Tibial artery (tissue), 4 donors: ENCODE results near the gene MAST4.

Experiments used
- DNase-seq, 2 donors: peaks; one replicate each; pipeline ENCODE4 v3.0.0-alpha.2; 2019
- H3K27ac ChIP-seq, 2 donors: fragments of 200-600 bp; sonication (generic) in 1 of 2; 1 replicate in 1 of 2; 2 replicates in 1 of 2; pipeline ENCODE4 v1.5.1; 2018 to 2019; ENCODE audit warnings: mild to moderate bottlenecking in 1 of 2
- H3K27me3 ChIP-seq, 2 donors: fragments of 200-600 bp; sonication (generic) in 1 of 2; one replicate each; pipeline versions ENCODE4 v1.5.1 to v1.6.0; 2016 to 2019
- H3K36me3 ChIP-seq, 3 donors: fragments of 200-600 bp; sonication (generic) in 2 of 3; one replicate each; pipeline ENCODE4 v1.5.1; 2016 to 2019; ENCODE audit warnings: mild to moderate bottlenecking in 2 of 3
- H3K4me1 ChIP-seq, 4 donors: fragments of 200-600 bp; sonication (generic) in 2 of 4; 1 replicate in 3 of 4; 2 replicates in 1 of 4; pipeline ENCODE4 v1.5.1; 2016 to 2019
- H3K4me3 ChIP-seq, 2 donors: fragments of 200-600 bp; sonication (generic) in 1 of 2; 1 replicate in 1 of 2; 2 replicates in 1 of 2; pipeline ENCODE4 v1.5.1; 2018 to 2019; ENCODE audit warnings: mild to moderate bottlenecking in 2 of 2
- H3K9me3 ChIP-seq, 3 donors: fragments of 200-600 bp; sonication (generic) in 1 of 3; one replicate each; pipeline ENCODE4 v1.5.1; 2016 to 2019
- intact Hi-C: fragments of 100-400 bp; cut with DNase I; formaldehyde crosslinking; loops from one replicate; pipeline ENCODE4 v1.15.0; 2023; ENCODE audit warnings: low total_unique reads
- TF ChIP-seq, protein P1 (sequence below), 2 experiments: fragments of 200-600 bp in 1 of 2; fragments of 450-650 bp in 1 of 2; IDR thresholded peaks; one replicate each; pipeline ENCODE4 v1.5.1; 2017 to 2019; ENCODE audit warnings: antibody characterized with exemption in 2 of 2, mild to moderate bottlenecking in 1 of 2, moderate library complexity in 1 of 2

The MAST4 gene

DNA sequence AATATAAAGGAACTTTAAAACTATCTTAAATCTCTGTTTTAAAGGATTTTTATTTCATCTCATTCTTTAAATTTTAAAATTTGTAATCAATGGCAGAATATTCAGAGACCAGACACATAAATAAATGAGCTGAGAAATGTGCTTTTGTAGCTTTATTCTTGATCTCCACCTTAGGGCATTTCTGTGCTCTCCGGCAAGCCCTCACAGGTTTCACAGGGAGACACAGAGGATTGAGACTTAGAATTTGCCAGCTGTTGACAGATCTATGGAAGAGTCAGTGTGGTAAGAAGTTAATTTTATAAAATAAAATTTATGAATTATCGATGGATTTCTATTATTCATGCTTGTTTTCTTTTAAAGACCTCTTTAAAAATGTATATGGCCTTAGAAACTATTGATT lies 393.6 kb downstream of the MAST4 start:
- no peaks in the 10 kb centered on the region for H3K36me3 ChIP-seq
- H3K27me3 ChIP-seq, result no peaks in the 10 kb centered on the region
- intact Hi-C loops, result loop anchor here (10.0 kb wide), 1 partner anchor 215 kb away; no protein-coding TSS in a partner anchor
- H3K9me3 ChIP-seq, result no peaks in the 10 kb centered on the region
- H3K4me3 ChIP-seq, result no peak overlapping the region
- H3K27ac ChIP-seq, result no peak overlapping the region
- TF ChIP-seq, protein P1, sequence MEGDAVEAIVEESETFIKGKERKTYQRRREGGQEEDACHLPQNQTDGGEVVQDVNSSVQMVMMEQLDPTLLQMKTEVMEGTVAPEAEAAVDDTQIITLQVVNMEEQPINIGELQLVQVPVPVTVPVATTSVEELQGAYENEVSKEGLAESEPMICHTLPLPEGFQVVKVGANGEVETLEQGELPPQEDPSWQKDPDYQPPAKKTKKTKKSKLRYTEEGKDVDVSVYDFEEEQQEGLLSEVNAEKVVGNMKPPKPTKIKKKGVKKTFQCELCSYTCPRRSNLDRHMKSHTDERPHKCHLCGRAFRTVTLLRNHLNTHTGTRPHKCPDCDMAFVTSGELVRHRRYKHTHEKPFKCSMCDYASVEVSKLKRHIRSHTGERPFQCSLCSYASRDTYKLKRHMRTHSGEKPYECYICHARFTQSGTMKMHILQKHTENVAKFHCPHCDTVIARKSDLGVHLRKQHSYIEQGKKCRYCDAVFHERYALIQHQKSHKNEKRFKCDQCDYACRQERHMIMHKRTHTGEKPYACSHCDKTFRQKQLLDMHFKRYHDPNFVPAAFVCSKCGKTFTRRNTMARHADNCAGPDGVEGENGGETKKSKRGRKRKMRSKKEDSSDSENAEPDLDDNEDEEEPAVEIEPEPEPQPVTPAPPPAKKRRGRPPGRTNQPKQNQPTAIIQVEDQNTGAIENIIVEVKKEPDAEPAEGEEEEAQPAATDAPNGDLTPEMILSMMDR (IDR thresholded peaks at IDR 0.05), result no peak
- H3K4me1 ChIP-seq, result peaks cover 0 to 26% (median 3%) of the 10 kb centered on the region in 4 donors
- no peak for DNase-seq

DNA sequence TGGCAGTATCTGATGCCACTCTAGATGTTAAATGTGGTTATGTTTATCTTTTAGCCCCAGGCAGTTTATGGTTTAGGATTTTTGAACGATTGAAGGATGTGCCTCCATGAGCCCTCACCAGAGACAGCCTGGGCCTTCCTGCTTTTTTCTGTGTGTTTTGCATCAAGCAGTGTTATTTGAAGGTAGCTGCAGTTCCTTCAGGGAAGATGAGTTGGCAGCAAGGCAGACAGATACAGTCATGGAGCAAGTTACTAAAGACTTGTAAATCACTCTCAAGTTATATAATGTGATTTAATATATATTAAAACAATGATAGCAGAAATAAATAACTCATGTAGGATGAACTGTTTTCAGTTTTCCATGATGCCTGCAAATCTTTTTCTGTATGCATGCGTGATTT lies 395.6 kb downstream of the MAST4 start:
- TF ChIP-seq, protein P1 (IDR thresholded peaks at IDR 0.05), result no peak
- no peaks in the 10 kb centered on the region for H3K36me3 ChIP-seq
- no peak overlapping the region for H3K27ac ChIP-seq
- intact Hi-C loops, result no loop called here
- no peak for DNase-seq
- H3K4me1 ChIP-seq, result peaks cover 0 to 19% (median 0%) of the 10 kb centered on the region in 4 donors
- H3K4me3 ChIP-seq, result no peak overlapping the region
- H3K9me3 ChIP-seq, result no peaks in the 10 kb centered on the region
- H3K27me3 ChIP-seq, result no peaks in the 10 kb centered on the region

DNA sequence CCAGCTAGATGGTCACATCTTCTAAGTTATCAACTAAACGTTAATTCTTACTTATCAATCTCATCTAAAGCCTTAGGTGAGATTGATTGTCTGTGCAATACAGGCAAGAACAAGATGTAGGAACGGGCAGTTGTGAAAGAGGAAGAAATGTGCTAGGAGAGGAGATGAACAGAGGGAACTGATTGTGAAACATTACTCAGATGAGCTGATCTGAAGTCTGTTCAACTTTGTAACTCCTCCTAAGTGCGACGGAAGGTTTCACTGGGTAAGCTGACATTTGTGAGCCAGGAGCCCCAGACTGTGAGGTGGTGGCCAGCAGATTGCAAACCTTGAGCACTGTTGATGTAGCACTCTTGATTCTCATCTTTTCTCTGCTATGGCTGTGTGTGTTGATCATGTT lies 396.4 kb downstream of the MAST4 start:
- Histone ChIP-seq H3K4me3 (no peak overlapping the region), H3K9me3 (no peaks in the 10 kb centered on the region), H3K36me3 (no peaks in the 10 kb centered on the region), H3K4me1 (peaks cover 0 to 11% (median 0%) of the 10 kb centered on the region in 4 donors), H3K27ac (no peak overlapping the region), H3K27me3 (no peaks in the 10 kb centered on the region)
- intact Hi-C loops, result no loop called here
- no peak for DNase-seq
- TF ChIP-seq, protein P1 (IDR thresholded peaks at IDR 0.05), result no peak

DNA sequence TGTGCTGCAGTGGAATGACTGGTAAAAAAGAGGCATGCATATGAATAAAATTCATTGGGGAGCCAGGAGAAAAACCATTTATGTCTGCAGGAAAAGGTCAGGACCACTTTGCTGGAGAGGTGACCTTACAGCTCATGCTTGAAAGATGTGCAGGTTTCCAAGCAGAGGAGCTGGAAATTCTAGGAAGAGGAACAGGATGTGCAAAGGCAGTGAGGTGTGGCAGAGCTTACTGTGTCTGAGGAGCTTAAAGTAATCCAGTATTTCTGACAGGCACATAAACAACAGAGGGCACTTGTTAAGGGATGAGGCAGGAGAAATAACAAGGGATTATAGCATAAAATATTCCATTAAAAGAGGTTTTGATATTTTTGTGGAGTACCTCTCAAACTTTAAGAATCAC lies 397.3 kb downstream of the MAST4 start:
- H3K4me3 ChIP-seq, result no peak overlapping the region
- intact Hi-C loops, result no loop called here
- H3K27me3 ChIP-seq, result no peaks in the 10 kb centered on the region
- H3K9me3 ChIP-seq, result no peaks in the 10 kb centered on the region
- no peaks in the 10 kb centered on the region for H3K36me3 ChIP-seq
- no peak overlapping the region for H3K27ac ChIP-seq
- peaks cover 0 to 2% (median 0%) of the 10 kb centered on the region in 4 donors for H3K4me1 ChIP-seq
- DNase-seq, result no peak
- TF ChIP-seq, protein P1 (IDR thresholded peaks at IDR 0.05), result no peak

DNA sequence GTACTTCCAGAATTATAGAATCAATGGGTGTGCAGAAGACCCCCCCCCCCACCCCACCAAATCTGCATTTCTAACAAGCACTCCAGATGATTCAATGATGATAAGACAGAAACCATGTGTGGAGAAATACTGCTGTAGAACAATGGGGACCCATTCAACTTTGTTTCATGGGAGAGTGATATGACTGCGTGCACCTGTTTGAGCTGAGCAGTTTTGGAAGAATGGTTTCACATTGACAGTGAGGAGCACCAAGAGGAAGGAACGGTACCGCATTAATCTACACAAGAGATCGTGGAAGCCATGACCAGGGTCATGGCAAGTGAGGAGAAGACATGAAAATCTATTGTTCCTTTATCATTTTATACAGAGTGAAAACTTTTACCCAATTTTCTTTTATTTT lies 397.7 kb downstream of the MAST4 start:
- intact Hi-C loops, result no loop called here
- H3K4me3 ChIP-seq, result no peak overlapping the region
- TF ChIP-seq, protein P1 (IDR thresholded peaks at IDR 0.05), result no peak

DNA sequence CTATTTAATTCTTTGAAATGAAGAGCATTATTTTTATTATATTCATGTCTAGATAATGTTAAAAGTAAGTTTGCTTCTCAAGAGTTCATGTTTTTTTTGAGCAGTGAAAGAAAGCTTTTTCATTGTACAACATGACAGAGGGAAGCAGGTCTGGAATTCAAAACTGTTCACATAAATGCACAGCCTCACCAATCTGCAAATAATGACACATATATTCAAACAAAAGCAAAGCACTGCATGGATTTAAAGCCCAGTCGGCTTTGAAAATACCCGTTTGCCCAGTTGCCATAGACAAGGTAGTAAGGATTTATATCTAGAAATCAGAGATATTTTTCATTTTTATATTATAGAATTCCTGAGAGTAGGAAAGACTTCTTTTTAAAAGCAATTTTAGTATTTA lies 398.6 kb downstream of the MAST4 start:
- no peak overlapping the region for H3K4me3 ChIP-seq
- H3K27me3 ChIP-seq, result no peaks in the 10 kb centered on the region
- intact Hi-C loops, result no loop called here
- no peaks in the 10 kb centered on the region for H3K9me3 ChIP-seq
- TF ChIP-seq, protein P1 (IDR thresholded peaks at IDR 0.05), result no peak
- no peak for DNase-seq
- H3K36me3 ChIP-seq, result no peaks in the 10 kb centered on the region
- no peaks in the 10 kb centered on the region for H3K4me1 ChIP-seq
- no peak overlapping the region for H3K27ac ChIP-seq

More for the DNA sequence above, 397.7 kb downstream of the MAST4 start:
- DNase-seq, result no peak
- Histone ChIP-seq H3K27me3 (no peaks in the 10 kb centered on the region), H3K27ac (no peak overlapping the region), H3K9me3 (no peaks in the 10 kb centered on the region), H3K4me1 (no peaks in the 10 kb centered on the region), H3K36me3 (no peaks in the 10 kb centered on the region)
